Panc1 (cell line): ENCODE results near the gene ZFHX2. TPM values are rescaled to one million over a fixed set of nuclear protein-coding genes. Genes with fewer than 3 reads are reported as not detected.

Source experiments
- ATAC-seq: fragments of 200-7000 bp; cut with Tn5 transposase; 2 replicates; pipeline ENCODE4 v1.9.1; 2020; ENCODE audit warnings: mild to moderate bottlenecking, moderate library complexity
- BruUV-seq: library from RNA; stranded (reverse); fragments of 400-500 nt; replicated peaks from 2 replicates; lab custom pipeline; 2021; lab: Mats Ljungman, UMichigan
- CTCF ChIA-PET: fragments of 300-600 bp; sonication (Branson Sonifier 250); formaldehyde crosslinking; loops from one replicate; lab custom pipeline; 2022; ENCODE audit warnings: antibody characterized with exemption; lab: Charles Lee
- POLR2A ChIA-PET: fragments of 300-600 bp; sonication (Branson Sonifier 250); formaldehyde crosslinking; loops from one replicate; lab custom pipeline; 2022; ENCODE audit warnings: antibody characterized with exemption; lab: Charles Lee
- DNase-seq: peaks from one replicate; pipeline ENCODE4 v3.0.0-alpha.2; 2010; ENCODE audit warnings: low read depth, low spot score
- H3K27ac ChIP-seq: 2 replicates; pipeline ENCODE4 v1.5.1; 2011; ENCODE audit warnings: mild to moderate bottlenecking, low read length, inconsistent platforms
- H3K27me3 ChIP-seq: fragments of 200-500 bp; sonication (Bioruptor generic); 2 replicates; pipeline ENCODE4 v1.6.0; 2014; ENCODE audit warnings: low read length, inconsistent platforms; ENCODE audit not compliant: control insufficient read depth, insufficient read depth
- H3K36me3 ChIP-seq: fragments of 200-500 bp; sonication (Bioruptor generic); 2 replicates; pipeline ENCODE4 v1.5.1; 2014; ENCODE audit warnings: inconsistent platforms, mild to moderate bottlenecking, low read length, moderate library complexity; ENCODE audit not compliant: control insufficient read depth, insufficient read depth
- H3K4me1 ChIP-seq: 2 replicates; pipeline ENCODE4 v1.5.1; 2011; ENCODE audit warnings: inconsistent platforms, mild to moderate bottlenecking, low read length, moderate library complexity; ENCODE audit not compliant: control insufficient read depth, insufficient read depth
- H3K4me3 ChIP-seq, 2 experiments: 2 replicates each; pipeline ENCODE4 v1.5.1; 2011 to 2012; ENCODE audit warnings: low read depth in 2 of 2, low read length in 2 of 2, mild to moderate bottlenecking in 2 of 2, inconsistent platforms in 1 of 2, moderate library complexity in 1 of 2
- H3K9me3 ChIP-seq: fragments of 200-500 bp; sonication (Bioruptor generic); 2 replicates; pipeline ENCODE4 v1.5.1; 2014; ENCODE audit warnings: low read depth, mild to moderate bottlenecking, inconsistent platforms, low read length, moderate library complexity; ENCODE audit not compliant: control insufficient read depth, insufficient read depth
- POLR2AphosphoS5 ChIP-seq: IDR thresholded peaks from 2 replicates; pipeline ENCODE4 v1.6.1; 2012; ENCODE audit warnings: mild to moderate bottlenecking, low read depth, low read length, moderate library complexity
- REST ChIP-seq, 2 experiments: IDR thresholded peaks; 2 replicates each; pipeline ENCODE4 v1.6.1; 2011 to 2012; ENCODE audit warnings: low read depth in 2 of 2, control low read depth in 1 of 2, low read length in 1 of 2, mild to moderate bottlenecking in 1 of 2, moderate library complexity in 1 of 2; ENCODE audit not compliant: insufficient read depth in 1 of 2
- SIN3A ChIP-seq: IDR thresholded peaks from 2 replicates; pipeline ENCODE4 v1.6.1; 2012; ENCODE audit warnings: low read depth, mild to moderate bottlenecking, low read length, moderate library complexity, borderline replicate concordance; ENCODE audit not compliant: insufficient read depth
- TCF7L2 ChIP-seq: IDR thresholded peaks from 2 replicates; pipeline ENCODE4 v1.6.1; 2011; ENCODE audit warnings: mild to moderate bottlenecking, low read depth, low read length, inconsistent platforms
- in situ Hi-C: cut with HindIII; loops from 2 replicates; pipeline ENCODE4 v1.10.0; 2016; ENCODE audit warnings: low sequenced_read_pairs, low pct_unique_long_range_greater_than_20kb
- intact Hi-C: fragments of 100-400 bp; cut with micrococcal nuclease; formaldehyde crosslinking; loops from one replicate; pipeline ENCODE4 v1.10.0; 2022; ENCODE audit not compliant: unreplicated experiment
- total RNA-seq: library from RNA; stranded (reverse); gene quantifications from one replicate; pipeline ENCODE4 v1.2.1, GENCODE V29; 2021; ENCODE audit not compliant: unreplicated experiment
- TF ChIP-seq, protein P1 (sequence below): fragments of 450-650 bp; IDR thresholded peaks from 2 replicates; pipeline ENCODE4 v1.5.1; 2017; ENCODE audit warnings: mild to moderate bottlenecking

Gene ZFHX2
- total RNA-seq, 1 experiment from 2014 or later: 2.4 TPM

DNA sequence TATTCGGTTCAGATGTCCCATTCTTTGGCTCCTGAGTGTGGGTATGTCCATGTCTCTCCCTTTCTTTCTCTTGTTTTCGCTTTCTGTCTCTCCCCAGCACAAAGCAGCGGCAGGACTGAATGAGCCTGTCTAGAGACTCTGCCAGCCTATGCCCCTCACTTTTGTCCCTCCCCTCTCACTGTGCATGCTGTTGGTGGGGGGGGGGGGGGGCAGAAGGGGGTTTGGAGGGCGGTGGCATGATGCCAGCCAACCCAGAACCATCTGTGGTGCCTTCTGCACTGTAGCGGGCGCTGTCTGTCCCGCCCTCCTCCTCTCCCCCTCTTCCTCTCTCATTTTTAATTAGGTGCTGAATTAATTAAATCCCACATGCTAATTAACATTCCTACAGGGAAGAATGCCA is 64.3 kb downstream of the ZFHX2 start:
- no peak overlapping the region for H3K4me3 ChIP-seq
- TF ChIP-seq, protein P1, sequence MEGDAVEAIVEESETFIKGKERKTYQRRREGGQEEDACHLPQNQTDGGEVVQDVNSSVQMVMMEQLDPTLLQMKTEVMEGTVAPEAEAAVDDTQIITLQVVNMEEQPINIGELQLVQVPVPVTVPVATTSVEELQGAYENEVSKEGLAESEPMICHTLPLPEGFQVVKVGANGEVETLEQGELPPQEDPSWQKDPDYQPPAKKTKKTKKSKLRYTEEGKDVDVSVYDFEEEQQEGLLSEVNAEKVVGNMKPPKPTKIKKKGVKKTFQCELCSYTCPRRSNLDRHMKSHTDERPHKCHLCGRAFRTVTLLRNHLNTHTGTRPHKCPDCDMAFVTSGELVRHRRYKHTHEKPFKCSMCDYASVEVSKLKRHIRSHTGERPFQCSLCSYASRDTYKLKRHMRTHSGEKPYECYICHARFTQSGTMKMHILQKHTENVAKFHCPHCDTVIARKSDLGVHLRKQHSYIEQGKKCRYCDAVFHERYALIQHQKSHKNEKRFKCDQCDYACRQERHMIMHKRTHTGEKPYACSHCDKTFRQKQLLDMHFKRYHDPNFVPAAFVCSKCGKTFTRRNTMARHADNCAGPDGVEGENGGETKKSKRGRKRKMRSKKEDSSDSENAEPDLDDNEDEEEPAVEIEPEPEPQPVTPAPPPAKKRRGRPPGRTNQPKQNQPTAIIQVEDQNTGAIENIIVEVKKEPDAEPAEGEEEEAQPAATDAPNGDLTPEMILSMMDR: no peak
- TF ChIP-seq POLR2AphosphoS5: no peak
- no peak for TF ChIP-seq TCF7L2
- H3K9me3 ChIP-seq: no peaks in the 10 kb centered on the region
- DNase-seq (no peak), ATAC-seq (no peak)
- ChIA-PET CTCF (no interaction called here), POLR2A (no interaction called here)
- H3K27ac ChIP-seq: no peak overlapping the region
- in situ Hi-C loops: no loop called here
- intact Hi-C loops: no loop called here
- no peaks in the 10 kb centered on the region for H3K36me3 ChIP-seq
- no peaks in the 10 kb centered on the region for H3K4me1 ChIP-seq
- no peaks in the 10 kb centered on the region for H3K27me3 ChIP-seq
- no TSS peak for BruUV-seq

GRCh38 chr14:23486036-23486435 is 65.5 kb downstream of the ZFHX2 start:
- intact Hi-C loops: no loop called here
- ATAC-seq (no peak), DNase-seq (no peak)
- H3K9me3 ChIP-seq: no peaks in the 10 kb centered on the region
- no peaks in the 10 kb centered on the region for H3K36me3 ChIP-seq
- POLR2A ChIA-PET: no interaction called here
- no peaks in the 10 kb centered on the region for H3K4me1 ChIP-seq
- TF ChIP-seq POLR2AphosphoS5 (no peak), SIN3A (no peak), TCF7L2 (no peak), REST (IDR thresholded peaks at IDR 0.05; ENCODE audit: insufficient read depth in 1 of 2, low read depth in 2 of 2, low read length in 1 of 2) (no peak)
- TF ChIP-seq, protein P1: no peak
- H3K27ac ChIP-seq: no peak overlapping the region
- BruUV-seq: no TSS peak
- no peaks in the 10 kb centered on the region for H3K27me3 ChIP-seq
- CTCF ChIA-PET: no interaction called here
- in situ Hi-C loops: no loop called here
- H3K4me3 ChIP-seq: no peak overlapping the region
